Lung (tissue), 12 donors: ENCODE results near the gene ZFP1. TPM values are rescaled to one million over a fixed set of nuclear protein-coding genes. Genes with fewer than 3 reads are reported as not detected.

Source experiments
- ATAC-seq: fragments of 200-7000 bp; cut with Tn5 transposase; one replicate; pipeline ENCODE4 v1.9.1; 2020; ENCODE audit warnings: moderate number of reproducible peaks; ENCODE audit not compliant: insufficient read depth, low FRiP score
- DNase-seq, 3 donors: peaks; one replicate each; pipeline ENCODE4 v3.0.0-alpha.2; 2013 to 2017
- H3K27ac ChIP-seq, 2 donors: one replicate each; pipeline ENCODE4 v1.5.1; 2013; ENCODE audit warnings: mild to moderate bottlenecking in 2 of 2, moderate library complexity in 2 of 2, control low read depth in 1 of 2, inconsistent platforms in 1 of 2, low read depth in 1 of 2, low read length in 1 of 2
- H3K27me3 ChIP-seq, 3 donors: one replicate each; pipeline ENCODE4 v1.5.1; 2013; ENCODE audit warnings: low read length in 2 of 3; ENCODE audit not compliant: control insufficient read depth in 3 of 3, insufficient read depth in 3 of 3
- H3K36me3 ChIP-seq, 4 donors: one replicate each; pipeline ENCODE4 v1.5.1; 2013; ENCODE audit warnings: low read length in 4 of 4, mild to moderate bottlenecking in 1 of 4, moderate library complexity in 1 of 4; ENCODE audit not compliant: control insufficient read depth in 4 of 4, insufficient read depth in 4 of 4
- H3K4me1 ChIP-seq, 5 donors: one replicate each; pipeline ENCODE4 v1.5.1; 2013; ENCODE audit warnings: low read length in 5 of 5, mild to moderate bottlenecking in 2 of 5, moderate library complexity in 1 of 5; ENCODE audit not compliant: control insufficient read depth in 5 of 5, insufficient read depth in 5 of 5
- H3K4me3 ChIP-seq: one replicate; pipeline ENCODE4 v1.5.1; 2013; ENCODE audit warnings: mild to moderate bottlenecking, control low read depth, moderate library complexity
- H3K9ac ChIP-seq, 2 donors: one replicate each; pipeline ENCODE4 v1.5.1; 2013; ENCODE audit warnings: low read length in 2 of 2, control low read depth in 1 of 2; ENCODE audit not compliant: insufficient read depth in 1 of 2
- H3K9me3 ChIP-seq, 4 donors: one replicate each; pipeline ENCODE4 v1.5.1; 2013; ENCODE audit warnings: low read length in 3 of 4, mild to moderate bottlenecking in 1 of 4, moderate library complexity in 1 of 4; ENCODE audit not compliant: control insufficient read depth in 4 of 4, insufficient read depth in 3 of 4
- WGBS, 2 donors: extraction: QIAGEN DNeasy Blood & Tissue Kit; methylation state at CpG; one replicate each; pipeline ENCODE4 v1.1.7; 2013; 5-methylcytosine and 5-hydroxymethylcytosine counted together
- polyA plus RNA-seq, 2 donors: library from polyadenylated mRNA; stranded (reverse); fragments of 200-250 nt; gene quantifications; one replicate each; pipeline ENCODE4 v1.2.1, GENCODE V29; 2013
- total RNA-seq, 2 donors: library from RNA; depleted of rRNA in 1 of 2; stranded (reverse); fragments of >200 nt in 1 of 2; gene quantifications; one replicate each; pipeline ENCODE4 v1.2.1, GENCODE V29; 2014 to 2021
- TF ChIP-seq, protein P1 (sequence below): IDR thresholded peaks from 2 replicates; pipeline ENCODE4 v1.5.1; 2012; ENCODE audit warnings: mild to moderate bottlenecking; ENCODE audit errors: control extremely low read depth, extremely low read depth
- donor health status: control.
- donor health status: control.
- donor health status: Bipolar disorder and iron deficiency.
- donor health status: healthy.
- donor health status: DM: yes; HTN: yes; CAD: no.

The ZFP1 gene
- total and polyA plus RNA-seq, 4 donors, result 3.3 to 18.4 (median 6.1) TPM

DNA sequence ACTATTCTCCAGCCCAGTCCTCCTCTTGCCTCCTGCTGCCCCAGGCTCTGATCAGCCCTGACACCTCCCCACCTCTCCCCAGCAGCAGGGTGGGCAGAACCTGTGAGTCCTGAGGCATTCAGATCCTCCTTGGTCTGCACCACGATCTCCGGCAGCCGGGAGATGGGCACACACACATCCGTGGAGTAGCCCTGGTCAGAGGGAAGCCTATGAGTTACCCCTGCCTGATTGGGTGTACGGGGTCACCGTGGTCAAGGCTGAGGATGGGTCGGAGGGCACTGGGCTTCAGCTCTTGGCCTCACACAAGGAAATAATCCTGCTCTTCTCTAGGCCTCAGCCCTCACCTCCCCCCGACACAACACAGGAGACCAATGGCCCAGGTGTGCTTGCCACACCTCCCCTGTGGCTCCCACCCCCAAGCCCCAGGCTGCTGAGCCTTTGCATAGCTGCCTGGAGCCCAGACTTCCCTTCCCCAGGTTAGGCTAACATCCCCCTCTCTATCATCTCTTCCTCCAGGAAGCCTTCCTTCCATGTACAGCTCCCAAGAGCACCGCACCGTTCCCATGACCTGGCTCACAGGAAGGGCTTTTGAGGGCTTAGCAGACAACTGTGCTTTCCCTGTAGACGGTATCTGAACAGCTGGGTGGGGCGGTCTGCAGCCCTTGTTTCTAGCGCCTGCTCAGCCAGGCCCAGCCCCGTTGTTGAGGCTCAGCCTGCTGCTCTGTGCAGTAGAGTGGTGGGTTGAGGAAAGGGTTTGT is 35.4 kb upstream of the ZFP1 start:
- Histone ChIP-seq H3K36me3 (peaks cover 0 to 5% (median 0%) of the 10 kb centered on the region in 4 donors), H3K4me1 (peaks cover 0 to 38% (median 21%) of the 10 kb centered on the region in 5 donors), H3K4me3 (no peak overlapping the region), H3K27me3 (no peaks in the 10 kb centered on the region), H3K9ac (no peak overlapping the region), H3K9me3 (no peaks in the 10 kb centered on the region), H3K27ac (peak overlapping the region in 1 of 2 donors; percentile 72)
- TF ChIP-seq, protein P1, sequence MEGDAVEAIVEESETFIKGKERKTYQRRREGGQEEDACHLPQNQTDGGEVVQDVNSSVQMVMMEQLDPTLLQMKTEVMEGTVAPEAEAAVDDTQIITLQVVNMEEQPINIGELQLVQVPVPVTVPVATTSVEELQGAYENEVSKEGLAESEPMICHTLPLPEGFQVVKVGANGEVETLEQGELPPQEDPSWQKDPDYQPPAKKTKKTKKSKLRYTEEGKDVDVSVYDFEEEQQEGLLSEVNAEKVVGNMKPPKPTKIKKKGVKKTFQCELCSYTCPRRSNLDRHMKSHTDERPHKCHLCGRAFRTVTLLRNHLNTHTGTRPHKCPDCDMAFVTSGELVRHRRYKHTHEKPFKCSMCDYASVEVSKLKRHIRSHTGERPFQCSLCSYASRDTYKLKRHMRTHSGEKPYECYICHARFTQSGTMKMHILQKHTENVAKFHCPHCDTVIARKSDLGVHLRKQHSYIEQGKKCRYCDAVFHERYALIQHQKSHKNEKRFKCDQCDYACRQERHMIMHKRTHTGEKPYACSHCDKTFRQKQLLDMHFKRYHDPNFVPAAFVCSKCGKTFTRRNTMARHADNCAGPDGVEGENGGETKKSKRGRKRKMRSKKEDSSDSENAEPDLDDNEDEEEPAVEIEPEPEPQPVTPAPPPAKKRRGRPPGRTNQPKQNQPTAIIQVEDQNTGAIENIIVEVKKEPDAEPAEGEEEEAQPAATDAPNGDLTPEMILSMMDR, result no peak
- DNase-seq, result no peak
- ATAC-seq, result no peak
- 58 to 61% methylated on average over 14 of the region's 14 CpGs for WGBS, 2 donors

DNA sequence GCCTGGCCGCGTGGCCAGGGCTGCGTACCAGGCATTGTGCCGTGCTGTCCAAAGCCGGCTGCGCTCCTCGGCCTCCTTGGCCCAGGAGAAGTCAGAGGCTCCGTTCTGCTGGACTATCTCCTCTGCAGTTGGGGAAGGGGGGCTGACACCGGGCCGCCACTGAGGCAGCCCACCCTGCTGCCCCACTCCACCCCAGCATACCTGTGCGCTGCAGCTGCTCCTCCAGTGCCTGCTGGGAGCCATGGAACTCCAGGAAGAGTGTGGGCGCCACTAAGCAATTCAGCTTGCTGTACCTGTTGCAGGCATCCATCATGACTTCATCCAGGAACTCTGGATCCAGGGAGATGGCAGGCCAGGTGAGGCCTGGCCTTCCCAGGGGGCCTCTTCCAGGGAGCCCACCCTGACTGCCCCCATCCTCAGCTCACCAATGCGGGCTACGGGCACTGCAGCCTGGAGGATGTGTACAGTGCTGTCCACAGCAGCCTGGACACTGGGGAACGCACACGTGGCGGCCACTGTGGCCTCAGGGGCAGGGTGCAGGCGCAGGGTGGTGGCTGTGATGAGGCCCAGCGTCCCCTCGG is 34.7 kb upstream of the ZFP1 start:
- Histone ChIP-seq H3K4me3 (no peak overlapping the region), H3K27me3 (no peaks in the 10 kb centered on the region), H3K9me3 (no peaks in the 10 kb centered on the region), H3K9ac (no peak overlapping the region), H3K27ac (peak overlapping the region in 1 of 2 donors; percentile 72), H3K36me3 (peaks cover 0 to 5% (median 0%) of the 10 kb centered on the region in 4 donors), H3K4me1 (peaks cover 0 to 34% (median 21%) of the 10 kb centered on the region in 5 donors)
- DNase-seq, result no peak
- no peak for ATAC-seq
- TF ChIP-seq, protein P1, result no peak
- 91 to 92% methylated on average over 20 of the region's 20 CpGs for WGBS, 2 donors

DNA sequence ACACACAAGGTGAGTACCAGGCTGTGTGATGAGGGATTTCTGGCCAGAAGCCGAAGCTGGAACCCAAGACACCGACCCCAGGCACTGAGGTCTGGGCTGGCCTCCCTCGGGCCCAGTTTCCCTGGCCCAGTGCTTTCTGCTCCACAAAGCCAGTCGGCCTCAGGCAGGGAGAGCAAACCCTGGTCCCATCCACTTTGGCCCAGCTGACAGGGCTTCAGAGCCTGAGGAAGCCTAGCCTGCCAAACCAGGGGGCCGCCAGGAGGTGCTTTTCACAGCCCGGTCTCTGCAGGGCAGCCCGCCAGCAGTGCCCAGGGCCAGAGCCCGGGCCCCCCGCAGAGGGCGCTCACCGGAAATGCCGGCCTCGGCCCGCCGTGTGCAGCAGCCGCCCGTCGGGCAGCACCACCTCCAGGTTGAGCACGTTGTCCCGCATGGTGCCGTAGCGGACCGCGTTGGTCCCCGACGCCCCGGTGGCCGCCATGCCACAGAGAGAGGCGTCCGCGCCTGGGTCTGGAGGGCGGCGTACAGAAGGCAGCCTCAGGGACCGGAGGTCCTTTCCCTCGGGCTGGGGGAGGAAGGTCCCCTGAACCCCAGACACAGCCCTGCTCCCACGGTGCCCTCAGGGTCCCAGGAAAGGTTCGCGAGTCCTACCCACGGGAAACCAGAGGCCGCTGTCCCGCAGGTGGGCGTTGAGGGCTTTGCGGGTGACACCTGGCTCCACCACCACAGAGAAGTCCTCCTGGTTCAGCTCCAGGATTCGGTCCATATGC is 34.0 kb upstream of the ZFP1 start:
- H3K4me1 ChIP-seq, result peaks cover 0 to 30% (median 16%) of the 10 kb centered on the region in 5 donors
- ATAC-seq (no peak), DNase-seq (no peak)
- no peak overlapping the region for H3K27ac ChIP-seq
- no peaks in the 10 kb centered on the region for H3K27me3 ChIP-seq
- H3K9ac ChIP-seq, result no peak overlapping the region
- peaks cover 0 to 5% (median 0%) of the 10 kb centered on the region in 4 donors for H3K36me3 ChIP-seq
- no peak overlapping the region for H3K4me3 ChIP-seq
- H3K9me3 ChIP-seq, result no peaks in the 10 kb centered on the region
- TF ChIP-seq, protein P1, result no peak
- WGBS, 2 donors, result 90% methylated on average over 43 to 44 of the region's 44 CpGs
